Astrocyte (in vitro differentiated cells and primary cell): ENCODE results near the gene CRYBG3. TPM values are rescaled to one million over a fixed set of nuclear protein-coding genes. Genes with fewer than 3 reads are reported as not detected.

Source experiments
- DNase-seq: peaks from one replicate; pipeline ENCODE4 v3.0.0-alpha.2; 2010; ENCODE audit warnings: low read depth
- FAIRE-seq: peaks from 2 replicates; lab custom pipeline; 2011; peaks lifted over from hg19 to GRCh38; lab: Jason Lieb, UNC
- H2AFZ ChIP-seq: 2 replicates; pipeline ENCODE4 v1.6.0; 2012; ENCODE audit warnings: low read depth, low read length, inconsistent platforms
- H3K27ac ChIP-seq: 2 replicates; pipeline ENCODE4 v1.5.1; 2011; ENCODE audit warnings: low read depth, low read length, inconsistent platforms
- H3K27me3 ChIP-seq: 2 replicates; pipeline ENCODE4 v1.6.0; 2011; ENCODE audit warnings: low read length, inconsistent platforms; ENCODE audit not compliant: insufficient read depth
- H3K36me3 ChIP-seq: 2 replicates; pipeline ENCODE4 v1.5.1; 2011; ENCODE audit warnings: low read length, inconsistent platforms; ENCODE audit not compliant: insufficient read depth
- H3K4me1 ChIP-seq: 2 replicates; pipeline ENCODE4 v1.5.1; 2011; ENCODE audit warnings: low read length, inconsistent platforms; ENCODE audit not compliant: insufficient read depth
- H3K4me2 ChIP-seq: 2 replicates; pipeline ENCODE4 v1.6.0; 2012; ENCODE audit warnings: low read length, inconsistent platforms
- H3K4me3 ChIP-seq: 2 replicates; pipeline ENCODE4 v1.5.1; 2011; ENCODE audit warnings: low read depth, mild to moderate bottlenecking, low read length, inconsistent platforms; ENCODE audit not compliant: insufficient read depth
- H3K79me2 ChIP-seq: 2 replicates; pipeline ENCODE4 v1.6.0; 2012; ENCODE audit warnings: mild to moderate bottlenecking, low read length, inconsistent platforms; ENCODE audit not compliant: insufficient read depth
- H3K9ac ChIP-seq: 2 replicates; pipeline ENCODE4 v1.6.0; 2012; ENCODE audit warnings: mild to moderate bottlenecking, low read length, inconsistent platforms
- H3K9me3 ChIP-seq: 2 replicates; pipeline ENCODE4 v1.5.1; 2012; ENCODE audit warnings: low read depth, mild to moderate bottlenecking, low read length, inconsistent platforms; ENCODE audit not compliant: insufficient read depth
- H4K20me1 ChIP-seq: 2 replicates; pipeline ENCODE4 v1.6.0; 2012; ENCODE audit warnings: low read length, inconsistent platforms; ENCODE audit not compliant: insufficient read depth
- H3K27ac Mint-ChIP-seq: one replicate; pipeline ENCODE4 v1.8.0; 2021; ENCODE audit warnings: mild to moderate bottlenecking, mixed read lengths; ENCODE audit not compliant: unreplicated experiment
- H3K27me3 Mint-ChIP-seq: one replicate; pipeline ENCODE4 v1.8.0; 2021; ENCODE audit warnings: low read depth, mixed read lengths; ENCODE audit not compliant: unreplicated experiment
- H3K36me3 Mint-ChIP-seq: one replicate; pipeline ENCODE4 v1.8.0; 2021; ENCODE audit warnings: low read depth, mixed read lengths; ENCODE audit not compliant: unreplicated experiment
- H3K4me1 Mint-ChIP-seq: one replicate; pipeline ENCODE4 v1.8.0; 2021; ENCODE audit warnings: low read depth, mixed read lengths; ENCODE audit not compliant: unreplicated experiment
- H3K4me3 Mint-ChIP-seq: one replicate; pipeline ENCODE4 v1.8.0; 2021; ENCODE audit warnings: mild to moderate bottlenecking, moderate library complexity, mixed read lengths; ENCODE audit not compliant: unreplicated experiment
- H3K9me3 Mint-ChIP-seq: one replicate; pipeline ENCODE4 v1.8.0; 2021; ENCODE audit warnings: mild to moderate bottlenecking, mixed read lengths; ENCODE audit not compliant: unreplicated experiment
- CTCF ChIP-seq: IDR thresholded peaks from 2 replicates; pipeline ENCODE4 v1.5.1; 2011; ENCODE audit warnings: low read depth, mild to moderate bottlenecking, inconsistent platforms, low read length, moderate library complexity; ENCODE audit not compliant: insufficient read depth
- EZH2 ChIP-seq: IDR thresholded peaks from 2 replicates; pipeline ENCODE4 v1.6.1; 2012; ENCODE audit warnings: mild to moderate bottlenecking, low read length, inconsistent platforms; ENCODE audit not compliant: insufficient read depth
- total RNA-seq: library from RNA; stranded (reverse); gene quantifications from 2 replicates; pipeline ENCODE4 v1.2.1, GENCODE V29; 2021

Gene CRYBG3
- total RNA-seq, 1 donor from 2014 or later: 13.0 TPM

GRCh38 chr3:97958396-97958795, 136.6 kb downstream of the CRYBG3 start:
- H3K4me2 ChIP-seq: peak overlapping the region; percentile 39
- FAIRE-seq: no peak

GRCh38 chr3:97958796-97959195, 137.0 kb downstream of the CRYBG3 start:
- Histone ChIP-seq H2AFZ (no peak overlapping the region), H3K4me2 (peak overlapping the region; percentile 39), H3K36me3 (peaks cover 12% of the 10 kb centered on the region), H3K9me3 (no peaks in the 10 kb centered on the region), H3K9ac (no peak overlapping the region), H3K79me2 (peaks cover 24% of the 10 kb centered on the region), H3K27me3 (no peaks in the 10 kb centered on the region), H3K4me1 (peaks cover 10% of the 10 kb centered on the region), H4K20me1 (peaks cover 26% of the 10 kb centered on the region), H3K27ac (peak overlapping the region; percentile 23), H3K4me3 (no peak overlapping the region)
- no peak for TF ChIP-seq CTCF
- TF ChIP-seq EZH2: no peak
- DNase-seq: no peak
- Mint-ChIP-seq H3K4me3 (no peak overlapping the region), H3K9me3 (no peaks in the 10 kb centered on the region), H3K36me3 (peaks cover 5% of the 10 kb centered on the region), H3K27ac (no peak overlapping the region), H3K4me1 (no peaks in the 10 kb centered on the region), H3K27me3 (no peaks in the 10 kb centered on the region)
- no peak for FAIRE-seq

More at GRCh38 chr3:97958396-97958795, 136.6 kb downstream of the CRYBG3 start:
- Histone ChIP-seq H3K4me1 (peaks cover 10% of the 10 kb centered on the region), H3K27ac (peak overlapping the region; percentile 23), H3K36me3 (peaks cover 12% of the 10 kb centered on the region), H3K27me3 (no peaks in the 10 kb centered on the region), H3K4me3 (no peak overlapping the region), H4K20me1 (peaks cover 26% of the 10 kb centered on the region), H3K9me3 (no peaks in the 10 kb centered on the region), H3K9ac (no peak overlapping the region), H3K79me2 (peaks cover 20% of the 10 kb centered on the region), H2AFZ (no peak overlapping the region)
- Mint-ChIP-seq H3K4me1 (no peaks in the 10 kb centered on the region), H3K27me3 (no peaks in the 10 kb centered on the region), H3K36me3 (peaks cover 5% of the 10 kb centered on the region), H3K9me3 (no peaks in the 10 kb centered on the region), H3K4me3 (no peak overlapping the region), H3K27ac (no peak overlapping the region)
- TF ChIP-seq EZH2 (no peak), CTCF (no peak)
- peak; percentile 38 for DNase-seq

GRCh38 chr3:97959872-97960271, 138.1 kb downstream of the CRYBG3 start:
- no peak for FAIRE-seq
- no peak overlapping the region for H3K4me3 ChIP-seq
- no peaks in the 10 kb centered on the region for H3K36me3 Mint-ChIP-seq

More at GRCh38 chr3:97959872-97960271, 138.1 kb downstream of the CRYBG3 start:
- Histone ChIP-seq H4K20me1 (peaks cover 26% of the 10 kb centered on the region), H3K79me2 (peaks cover 31% of the 10 kb centered on the region), H3K9ac (no peak overlapping the region), H3K27ac (no peak overlapping the region), H3K4me2 (no peak overlapping the region), H3K27me3 (no peaks in the 10 kb centered on the region), H2AFZ (no peak overlapping the region), H3K9me3 (no peaks in the 10 kb centered on the region), H3K36me3 (peaks cover 5% of the 10 kb centered on the region), H3K4me1 (peaks cover 10% of the 10 kb centered on the region)
- DNase-seq: no peak
- H3K9me3 Mint-ChIP-seq: no peaks in the 10 kb centered on the region
- H3K27ac Mint-ChIP-seq: no peak overlapping the region
- no peaks in the 10 kb centered on the region for H3K27me3 Mint-ChIP-seq
- TF ChIP-seq EZH2 (no peak), CTCF (no peak)
- H3K4me3 Mint-ChIP-seq: no peak overlapping the region
- no peaks in the 10 kb centered on the region for H3K4me1 Mint-ChIP-seq
